ENCODE results near the gene PARVA.
"Not testable (repeated sequence)": the region's sequence is repeated elsewhere in the genome, so short reads cannot be mapped to it uniquely, and the experiment has no call there.

PARVA gene

DNA sequence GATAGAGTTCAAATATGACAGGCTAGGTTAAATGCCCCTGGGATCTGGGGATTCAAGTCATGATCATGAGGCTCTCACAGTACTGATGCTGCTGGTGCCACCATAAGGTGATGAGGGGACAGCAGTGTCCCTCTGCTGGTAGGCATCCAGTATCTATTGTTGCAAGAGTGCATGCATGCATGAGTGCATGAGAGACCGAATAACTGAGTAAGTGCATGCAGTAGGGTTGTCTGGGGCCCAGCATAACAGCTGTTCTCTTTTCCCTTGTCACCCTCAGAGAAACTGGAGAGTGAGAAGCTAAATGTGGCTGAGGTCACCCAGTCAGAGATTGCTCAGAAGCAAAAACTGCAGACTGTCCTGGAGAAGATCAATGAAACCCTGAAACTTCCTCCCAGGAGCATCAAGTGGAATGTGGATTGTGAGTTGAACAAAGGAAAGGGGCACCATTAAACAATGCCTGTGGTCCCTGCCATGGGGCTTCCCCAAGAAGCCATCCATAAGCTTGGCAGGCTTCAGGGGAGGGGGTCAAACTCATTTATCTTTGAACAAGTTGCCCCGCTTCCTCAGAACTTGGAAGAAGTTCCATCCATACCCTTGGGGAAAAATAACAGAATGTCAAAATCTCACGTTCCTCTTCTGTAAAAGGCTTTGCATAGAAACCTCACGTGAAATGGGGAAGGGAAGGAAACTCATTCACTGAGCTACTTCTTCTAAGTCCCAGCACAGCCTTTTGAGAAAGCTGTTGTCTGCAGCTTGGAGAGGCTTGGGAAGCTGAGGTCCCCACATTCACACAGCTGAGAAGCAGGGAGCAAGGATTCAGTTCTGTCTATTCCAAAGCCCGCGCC is 119.0 kb downstream of the PARVA start:
- in situ Hi-C loops (cut with MboI; ENCODE audit: low sequenced_read_pairs), result no loop called here

- in situ Hi-C loops (cut with MboI; ENCODE audit: low sequenced_read_pairs), result no loop called here
These were observed 120.1 kb downstream of the PARVA start for GRCh38 chr11:12497431-12497830.

DNA sequence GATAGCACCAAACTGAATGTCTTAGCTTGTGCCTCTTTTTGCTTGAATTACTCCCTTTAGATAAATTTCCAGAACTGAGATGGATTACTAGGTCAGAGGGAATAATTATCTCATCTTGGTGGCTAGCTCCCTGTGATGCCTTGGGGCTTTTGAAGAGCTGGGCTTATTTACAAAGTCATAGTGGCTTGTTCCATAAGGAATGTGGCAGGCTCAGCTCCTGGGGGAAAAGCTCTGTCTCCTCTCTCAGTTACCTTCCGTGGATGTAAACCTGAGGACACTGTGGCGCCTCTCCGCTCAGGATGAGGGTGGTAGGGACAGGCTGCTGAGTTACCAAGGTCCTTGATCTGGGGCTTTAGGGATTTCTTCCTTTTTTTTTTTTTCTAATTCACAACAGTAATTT is 121.7 kb downstream of the PARVA start:
- in situ Hi-C loops (cut with MboI; ENCODE audit: low sequenced_read_pairs), result no loop called here

DNA sequence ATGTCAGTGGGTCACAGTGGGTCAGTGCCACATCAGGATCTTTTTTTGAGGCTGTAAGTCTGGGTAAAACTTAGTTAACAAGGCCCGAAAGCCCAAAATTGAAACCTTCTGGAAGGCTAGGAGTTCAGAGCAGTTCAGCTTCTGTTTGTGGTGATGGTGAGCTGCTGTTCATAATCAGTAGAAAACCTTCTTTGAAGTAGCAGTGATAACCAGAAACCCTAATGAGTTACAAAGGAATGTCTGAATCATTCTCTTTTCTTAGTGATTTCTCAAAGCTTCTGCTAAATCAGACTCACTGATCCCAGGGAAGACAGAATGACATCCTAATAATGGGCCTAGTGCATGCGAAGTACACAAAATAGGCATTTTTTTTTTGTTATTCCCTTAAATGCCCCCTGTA is 124.7 kb downstream of the PARVA start:
- in situ Hi-C loops (cut with MboI; ENCODE audit: low sequenced_read_pairs), result no loop called here

DNA sequence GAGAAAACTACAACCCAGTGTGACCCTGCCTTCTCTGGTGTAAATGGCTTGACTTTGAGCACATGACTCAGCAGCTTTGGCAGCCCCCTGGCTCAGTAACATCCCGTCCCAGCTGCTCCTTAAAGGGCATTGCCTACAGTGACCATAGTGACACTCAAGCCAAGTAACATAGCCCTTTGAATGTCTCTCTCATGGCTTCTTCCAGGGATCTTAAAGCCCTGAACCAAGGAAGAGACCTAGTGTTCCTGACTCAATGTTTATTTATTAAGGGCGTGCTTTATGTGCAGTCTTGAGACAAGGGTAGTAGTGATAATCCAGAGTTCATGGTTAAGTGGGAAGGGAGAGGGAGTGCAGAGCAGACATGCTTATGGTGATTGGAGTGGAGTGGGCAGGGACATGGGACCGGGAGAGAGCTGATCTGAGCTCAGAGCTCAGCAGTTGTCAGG is 125.7 kb downstream of the PARVA start:
- in situ Hi-C loops (cut with MboI; ENCODE audit: low sequenced_read_pairs), result no loop called here

- in situ Hi-C loops (cut with MboI; ENCODE audit: low sequenced_read_pairs), result no loop called here
These were observed 126.5 kb downstream of the PARVA start for GRCh38 chr11:12503886-12504285.

DNA sequence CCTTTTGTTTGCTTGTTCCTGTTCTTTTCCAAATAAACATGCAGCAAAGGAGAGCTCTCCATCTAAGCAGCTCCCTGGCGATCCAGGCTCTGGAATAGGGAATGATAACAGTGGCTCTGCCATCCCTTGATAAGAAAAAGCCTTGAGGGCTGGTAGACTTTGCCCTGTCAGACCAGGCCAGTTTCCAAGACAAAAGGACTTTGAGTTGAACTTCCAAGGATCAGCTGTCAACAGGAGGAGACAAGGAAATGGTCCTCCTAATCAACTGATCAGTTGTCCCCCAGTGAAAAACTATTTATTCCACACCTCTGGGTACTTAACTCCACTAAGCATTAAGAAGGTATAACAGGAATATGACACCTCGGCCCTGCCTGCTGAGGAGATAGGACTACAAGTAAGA is 127.8 kb downstream of the PARVA start:
- in situ Hi-C loops (cut with MboI; ENCODE audit: low sequenced_read_pairs), result no loop called here

DNA sequence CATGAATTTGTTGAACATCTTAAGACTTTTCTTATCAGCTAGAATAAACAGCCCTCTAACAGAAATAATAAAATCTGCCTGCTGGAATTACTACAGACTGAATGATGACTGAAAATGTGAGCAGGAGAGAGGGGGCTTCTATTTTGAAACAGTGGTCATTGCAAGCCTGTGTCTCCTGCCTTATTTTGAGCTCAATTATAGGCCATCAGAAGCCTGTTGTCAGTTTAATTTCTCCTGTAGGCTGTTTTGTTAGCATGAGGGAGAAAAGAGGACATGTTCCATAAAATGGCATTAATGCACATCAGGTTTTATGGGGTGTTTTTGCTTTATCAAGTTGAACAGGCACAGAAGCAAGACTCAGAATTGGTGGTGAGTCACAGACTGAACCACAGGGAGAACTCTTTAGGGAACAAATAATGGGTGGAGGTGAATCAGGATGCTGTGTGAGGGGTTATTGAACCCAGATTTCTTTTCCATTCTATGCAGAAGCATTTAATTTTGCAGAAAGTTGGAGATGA is 129.1 kb downstream of the PARVA start:
- in situ Hi-C loops (cut with MboI; ENCODE audit: low sequenced_read_pairs), result no loop called here

DNA sequence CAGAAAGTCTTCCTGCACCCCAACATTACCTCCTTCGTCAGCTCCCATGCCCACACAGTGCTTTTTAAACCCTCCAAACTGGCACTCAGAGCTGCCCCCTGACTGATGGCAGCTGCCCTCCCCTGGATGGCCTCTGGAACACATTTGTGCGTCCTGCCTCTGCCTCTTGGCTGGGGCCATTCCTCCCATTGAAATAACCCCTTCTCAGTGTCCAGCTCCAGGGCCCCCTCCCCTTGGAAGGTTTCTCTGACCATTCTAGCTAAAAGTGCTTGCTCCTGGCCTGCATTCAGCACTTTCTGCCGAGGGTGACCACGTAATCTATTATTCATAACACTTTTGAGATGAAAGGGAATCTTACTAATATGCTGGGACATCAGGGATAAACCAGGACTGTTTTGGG is 130.0 kb downstream of the PARVA start:
- in situ Hi-C loops (cut with MboI; ENCODE audit: low sequenced_read_pairs), result no loop called here

GRCh38 chr11:12508151-12508751 is 130.9 kb downstream of the PARVA start:
- in situ Hi-C loops (cut with MboI; ENCODE audit: low sequenced_read_pairs), result no loop called here

DNA sequence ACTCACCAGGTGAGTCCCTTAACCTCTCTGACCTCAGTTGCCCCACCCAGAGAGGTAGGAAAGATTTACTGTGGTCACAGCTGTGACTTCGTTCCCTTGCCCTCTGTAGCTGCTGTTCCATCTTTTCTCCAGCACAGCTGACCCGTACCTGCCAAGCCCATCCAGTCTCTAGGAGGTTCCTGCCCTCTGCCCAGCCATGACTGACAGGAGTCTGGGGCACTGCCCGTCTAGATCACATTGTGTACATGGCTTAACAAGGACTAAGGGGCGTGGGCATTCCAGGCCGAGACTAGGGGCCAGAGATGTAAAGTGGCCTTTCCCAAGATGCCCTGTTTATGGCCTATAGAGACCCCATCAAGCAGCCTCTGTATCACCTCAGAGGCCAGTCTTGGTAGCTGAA is 132.0 kb downstream of the PARVA start:
- in situ Hi-C loops (cut with MboI; ENCODE audit: low sequenced_read_pairs), result no loop called here

DNA sequence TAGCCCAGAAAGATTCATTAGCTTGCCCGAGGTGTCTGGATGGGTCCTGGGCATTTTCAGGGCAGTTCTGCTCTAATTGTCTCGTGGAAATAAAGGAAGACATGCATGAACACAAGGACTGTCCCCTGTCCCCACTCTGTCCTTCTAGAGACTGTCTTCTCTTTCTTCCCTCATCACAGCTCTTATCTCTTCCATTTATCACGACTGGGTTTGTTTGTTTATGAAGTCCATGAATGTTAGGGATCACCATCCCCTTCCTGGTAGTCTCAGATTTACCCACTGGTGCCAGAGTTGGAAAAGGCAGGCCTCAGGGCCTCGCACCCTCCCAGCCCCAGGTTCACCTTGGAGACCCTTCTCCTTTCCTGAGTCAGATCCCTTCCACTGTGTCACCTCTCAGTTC is 134.8 kb downstream of the PARVA start:
- in situ Hi-C loops (cut with MboI; ENCODE audit: low sequenced_read_pairs), result no loop called here

GRCh38 chr11:12512826-12513395 is 135.5 kb downstream of the PARVA start:
- in situ Hi-C loops (cut with MboI; ENCODE audit: low sequenced_read_pairs), result no loop called here

- in situ Hi-C loops (cut with MboI; ENCODE audit: low sequenced_read_pairs), result no loop called here
These were observed 139.2 kb downstream of the PARVA start for GRCh38 chr11:12516387-12517105.

DNA sequence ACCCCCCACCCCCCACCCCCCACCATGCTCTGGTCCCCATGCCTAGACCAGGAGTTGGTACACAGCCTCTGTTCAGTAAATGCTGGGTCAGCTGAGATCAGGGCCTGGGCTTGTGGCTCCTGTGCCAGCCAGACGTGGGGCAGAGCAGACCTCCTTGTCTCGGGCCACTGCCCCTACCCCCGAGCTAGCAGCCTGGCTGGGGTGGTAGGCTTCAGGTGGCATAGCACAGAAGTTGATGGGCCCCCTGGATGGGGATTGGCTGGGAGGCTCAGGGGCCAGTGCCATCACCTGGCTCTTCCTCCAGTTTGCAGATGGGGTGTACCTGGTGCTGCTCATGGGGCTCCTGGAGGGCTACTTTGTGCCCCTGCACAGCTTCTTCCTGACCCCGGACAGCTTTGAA is 139.9 kb downstream of the PARVA start:
- in situ Hi-C loops (cut with MboI; ENCODE audit: low sequenced_read_pairs), result no loop called here

DNA sequence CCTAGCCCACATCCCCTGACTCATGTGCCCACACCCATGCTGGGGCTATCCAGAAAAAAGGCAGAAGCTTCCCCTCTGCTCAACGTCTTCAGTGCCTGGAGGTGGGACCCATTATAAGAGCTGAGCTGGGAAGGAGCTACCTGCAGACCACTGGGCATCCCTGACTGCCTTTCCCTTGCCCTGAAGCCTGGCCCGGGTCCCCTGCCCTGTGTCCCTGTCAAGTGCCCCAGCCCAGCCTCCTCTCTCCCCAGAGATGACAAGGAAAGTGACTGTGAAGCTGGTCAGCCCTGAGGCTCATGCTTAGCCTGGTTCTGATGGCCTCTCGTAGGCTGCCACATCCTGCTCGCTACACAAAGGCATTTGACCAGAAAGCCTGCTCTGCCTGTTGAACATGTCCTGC is 140.4 kb downstream of the PARVA start:
- in situ Hi-C loops (cut with MboI; ENCODE audit: low sequenced_read_pairs), result no loop called here

DNA sequence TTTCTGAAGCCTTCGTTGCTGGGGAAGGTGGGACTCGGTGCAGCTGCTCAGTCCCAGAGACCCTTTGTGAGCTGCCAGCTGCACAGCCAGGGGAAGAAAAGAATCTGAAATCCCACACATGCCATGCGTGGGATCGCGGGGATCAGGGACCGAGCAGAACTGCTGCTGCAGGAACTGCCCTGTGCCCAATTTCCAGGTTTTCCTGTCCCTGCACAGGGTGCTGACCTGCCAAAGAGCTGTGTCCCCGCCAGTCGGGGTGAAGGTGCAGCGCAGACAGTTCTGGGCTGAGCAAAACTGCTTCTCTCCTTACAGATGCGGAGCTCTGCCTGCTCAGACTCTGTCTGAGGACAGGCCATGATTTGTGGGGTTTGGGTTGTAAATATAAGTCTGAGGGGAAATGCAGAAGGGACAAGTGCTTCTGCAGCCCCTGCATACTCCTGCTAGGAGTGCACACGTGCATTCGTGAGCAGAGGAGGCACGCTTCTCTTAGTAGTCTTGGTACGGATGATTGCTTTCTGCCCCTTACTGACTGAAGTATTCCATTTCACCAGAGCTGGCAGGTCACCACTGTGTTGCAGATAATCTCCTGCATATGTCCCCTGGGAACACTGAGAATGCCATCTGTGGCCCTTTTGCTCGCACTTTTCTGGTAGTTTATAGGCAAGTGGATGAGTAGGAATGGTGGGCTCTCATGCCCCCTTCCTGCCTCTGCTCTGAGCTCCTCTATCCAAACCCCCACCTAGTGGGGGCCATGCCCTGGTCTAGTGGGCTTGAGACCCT is 141.4 kb downstream of the PARVA start:
- in situ Hi-C loops (cut with MboI; ENCODE audit: low sequenced_read_pairs), result no loop called here

DNA sequence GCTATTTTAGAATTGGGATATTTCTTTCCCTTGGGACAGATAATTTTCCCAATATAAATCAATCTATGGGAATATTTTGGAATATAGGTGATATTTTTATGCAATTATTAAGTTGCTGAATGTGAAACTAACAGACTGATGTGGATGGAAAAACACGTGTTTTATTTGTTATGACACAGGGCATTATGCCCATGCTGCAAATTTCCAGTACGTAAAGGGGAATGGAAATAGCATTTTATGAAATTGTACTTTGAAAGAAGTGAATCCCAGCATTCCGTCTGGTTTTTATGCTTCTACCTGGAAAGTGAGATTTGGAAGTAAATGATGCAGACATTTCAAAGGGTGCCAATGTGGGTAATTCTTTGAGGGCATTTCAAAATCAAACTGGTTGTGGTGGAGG is 142.7 kb downstream of the PARVA start:
- in situ Hi-C loops (cut with MboI; ENCODE audit: low sequenced_read_pairs), result no loop called here

DNA sequence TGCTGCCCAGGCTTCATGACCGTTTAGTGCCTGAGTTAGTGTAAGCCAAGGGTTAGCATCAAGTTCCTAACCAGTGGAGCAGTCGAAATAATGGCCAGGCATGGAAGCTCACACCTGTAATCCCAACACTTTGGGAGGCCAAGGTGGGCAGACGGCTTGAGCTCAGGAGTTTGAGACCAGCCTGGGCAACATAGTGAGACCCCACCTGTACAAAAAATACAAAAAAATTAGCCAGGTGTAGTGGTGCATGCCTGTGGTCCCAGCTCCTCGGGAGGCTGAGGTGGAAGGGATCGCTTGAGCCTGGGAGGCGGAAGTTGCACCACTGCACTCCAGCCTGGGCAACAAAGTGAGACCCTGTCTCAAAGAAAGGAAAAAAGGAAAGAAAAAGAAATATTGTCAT is 143.2 kb downstream of the PARVA start:
- in situ Hi-C loops (cut with MboI; ENCODE audit: low sequenced_read_pairs), result not testable (repeated sequence)

- in situ Hi-C loops (cut with MboI; ENCODE audit: low sequenced_read_pairs), result no loop called here
These were observed 146.0 kb downstream of the PARVA start for GRCh38 chr11:12523180-12523924.

Data from hTERT RPE-1 (cell line).